OCI-LY1 (cell line): Measurements from ENCODE around the gene MYOF.
A peak's percentile ranks its signal among the peaks of the same experiment; 100 is the strongest.

Experiments
- H2AFZ ChIP-seq: fragments of 200-600 bp; sonication (generic), shearing (Covaris generic); 2 replicates; pipeline ENCODE4 v1.6.0; 2014; ENCODE audit warnings: antibody characterized with exemption, mild to moderate bottlenecking, low read length
- H3F3A ChIP-seq: fragments of 200-600 bp; sonication (generic), shearing (Covaris generic); 2 replicates; pipeline ENCODE4 v1.6.0; 2014; ENCODE audit warnings: mild to moderate bottlenecking, antibody characterized with exemption, low read length, moderate library complexity; ENCODE audit not compliant: insufficient read depth
- H3K27ac ChIP-seq: fragments of 200-600 bp; sonication (generic); 2 replicates; pipeline ENCODE4 v1.5.1; 2014; ENCODE audit warnings: low read length, mixed run types, mild to moderate bottlenecking, low read depth; ENCODE audit not compliant: poor library complexity, severe bottlenecking
- H3K27me3 ChIP-seq: fragments of 200-600 bp; sonication (generic); 2 replicates; pipeline ENCODE4 v1.6.0; 2014; ENCODE audit warnings: antibody characterized with exemption, mild to moderate bottlenecking, low read length, moderate library complexity; ENCODE audit not compliant: insufficient read depth
- H3K36me3 ChIP-seq: fragments of 200-600 bp; sonication (generic); 2 replicates; pipeline ENCODE4 v1.6.1; 2014; ENCODE audit warnings: mild to moderate bottlenecking, antibody characterized with exemption, low read length, moderate library complexity, mixed read lengths; ENCODE audit not compliant: insufficient read depth
- H3K4me1 ChIP-seq: fragments of 200-600 bp; sonication (generic); 2 replicates; pipeline ENCODE4 v1.5.1; 2014; ENCODE audit warnings: mild to moderate bottlenecking, low read length, moderate library complexity; ENCODE audit not compliant: insufficient read depth, severe bottlenecking
- H3K4me2 ChIP-seq: fragments of 200-600 bp; sonication (generic), shearing (Covaris generic); 2 replicates; pipeline ENCODE4 v1.6.1; 2014; ENCODE audit warnings: low read length
- H3K4me3 ChIP-seq: fragments of 200-600 bp; sonication (generic); 2 replicates; pipeline ENCODE4 v1.5.1; 2014; ENCODE audit warnings: low read length, low read depth, mild to moderate bottlenecking, mixed read lengths; ENCODE audit not compliant: poor library complexity, severe bottlenecking
- H3K79me2 ChIP-seq: fragments of 200-600 bp; shearing (Covaris generic); 2 replicates; pipeline ENCODE4 v1.6.1; 2016; ENCODE audit warnings: mixed run types, low read length, mixed read lengths; ENCODE audit not compliant: insufficient read depth
- H3K9ac ChIP-seq: fragments of 200-600 bp; sonication (generic), shearing (Covaris generic); 2 replicates; pipeline ENCODE4 v1.6.1; 2014; ENCODE audit warnings: mild to moderate bottlenecking, low read length, mixed read lengths
- H3K9me2 ChIP-seq: fragments of 200-600 bp; sonication (generic), shearing (Covaris generic); 2 replicates; pipeline ENCODE4 v1.6.1; 2014; ENCODE audit warnings: low read depth, mild to moderate bottlenecking, low read length, mixed read lengths
- H3K9me3 ChIP-seq: fragments of 200-600 bp; shearing (Covaris generic); 2 replicates; pipeline ENCODE4 v1.6.1; 2014; ENCODE audit warnings: low read length, mixed read lengths
- H4K20me1 ChIP-seq: fragments of 200-600 bp; sonication (generic), shearing (Covaris generic); 2 replicates; pipeline ENCODE4 v1.6.0; 2016; ENCODE audit warnings: mild to moderate bottlenecking, low read length; ENCODE audit not compliant: insufficient read depth
- EZH2 ChIP-seq: fragments of 200-600 bp; sonication (generic), shearing (Covaris generic); IDR thresholded peaks from 2 replicates; pipeline ENCODE4 v1.8.0; 2017; ENCODE audit warnings: borderline replicate concordance, mixed run types, mild to moderate bottlenecking, antibody characterized with exemption, low read length, moderate library complexity, mixed read lengths
- TF ChIP-seq, protein P1 (sequence below): fragments of 200-600 bp; sonication (generic), shearing (Covaris generic); IDR thresholded peaks from 2 replicates; pipeline ENCODE4 v1.5.1; 2017; ENCODE audit warnings: mild to moderate bottlenecking, antibody characterized with exemption, low read length, moderate library complexity, mixed read lengths

The MYOF gene, protein sequence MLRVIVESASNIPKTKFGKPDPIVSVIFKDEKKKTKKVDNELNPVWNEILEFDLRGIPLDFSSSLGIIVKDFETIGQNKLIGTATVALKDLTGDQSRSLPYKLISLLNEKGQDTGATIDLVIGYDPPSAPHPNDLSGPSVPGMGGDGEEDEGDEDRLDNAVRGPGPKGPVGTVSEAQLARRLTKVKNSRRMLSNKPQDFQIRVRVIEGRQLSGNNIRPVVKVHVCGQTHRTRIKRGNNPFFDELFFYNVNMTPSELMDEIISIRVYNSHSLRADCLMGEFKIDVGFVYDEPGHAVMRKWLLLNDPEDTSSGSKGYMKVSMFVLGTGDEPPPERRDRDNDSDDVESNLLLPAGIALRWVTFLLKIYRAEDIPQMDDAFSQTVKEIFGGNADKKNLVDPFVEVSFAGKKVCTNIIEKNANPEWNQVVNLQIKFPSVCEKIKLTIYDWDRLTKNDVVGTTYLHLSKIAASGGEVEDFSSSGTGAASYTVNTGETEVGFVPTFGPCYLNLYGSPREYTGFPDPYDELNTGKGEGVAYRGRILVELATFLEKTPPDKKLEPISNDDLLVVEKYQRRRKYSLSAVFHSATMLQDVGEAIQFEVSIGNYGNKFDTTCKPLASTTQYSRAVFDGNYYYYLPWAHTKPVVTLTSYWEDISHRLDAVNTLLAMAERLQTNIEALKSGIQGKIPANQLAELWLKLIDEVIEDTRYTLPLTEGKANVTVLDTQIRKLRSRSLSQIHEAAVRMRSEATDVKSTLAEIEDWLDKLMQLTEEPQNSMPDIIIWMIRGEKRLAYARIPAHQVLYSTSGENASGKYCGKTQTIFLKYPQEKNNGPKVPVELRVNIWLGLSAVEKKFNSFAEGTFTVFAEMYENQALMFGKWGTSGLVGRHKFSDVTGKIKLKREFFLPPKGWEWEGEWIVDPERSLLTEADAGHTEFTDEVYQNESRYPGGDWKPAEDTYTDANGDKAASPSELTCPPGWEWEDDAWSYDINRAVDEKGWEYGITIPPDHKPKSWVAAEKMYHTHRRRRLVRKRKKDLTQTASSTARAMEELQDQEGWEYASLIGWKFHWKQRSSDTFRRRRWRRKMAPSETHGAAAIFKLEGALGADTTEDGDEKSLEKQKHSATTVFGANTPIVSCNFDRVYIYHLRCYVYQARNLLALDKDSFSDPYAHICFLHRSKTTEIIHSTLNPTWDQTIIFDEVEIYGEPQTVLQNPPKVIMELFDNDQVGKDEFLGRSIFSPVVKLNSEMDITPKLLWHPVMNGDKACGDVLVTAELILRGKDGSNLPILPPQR (N-terminal part only)

DNA sequence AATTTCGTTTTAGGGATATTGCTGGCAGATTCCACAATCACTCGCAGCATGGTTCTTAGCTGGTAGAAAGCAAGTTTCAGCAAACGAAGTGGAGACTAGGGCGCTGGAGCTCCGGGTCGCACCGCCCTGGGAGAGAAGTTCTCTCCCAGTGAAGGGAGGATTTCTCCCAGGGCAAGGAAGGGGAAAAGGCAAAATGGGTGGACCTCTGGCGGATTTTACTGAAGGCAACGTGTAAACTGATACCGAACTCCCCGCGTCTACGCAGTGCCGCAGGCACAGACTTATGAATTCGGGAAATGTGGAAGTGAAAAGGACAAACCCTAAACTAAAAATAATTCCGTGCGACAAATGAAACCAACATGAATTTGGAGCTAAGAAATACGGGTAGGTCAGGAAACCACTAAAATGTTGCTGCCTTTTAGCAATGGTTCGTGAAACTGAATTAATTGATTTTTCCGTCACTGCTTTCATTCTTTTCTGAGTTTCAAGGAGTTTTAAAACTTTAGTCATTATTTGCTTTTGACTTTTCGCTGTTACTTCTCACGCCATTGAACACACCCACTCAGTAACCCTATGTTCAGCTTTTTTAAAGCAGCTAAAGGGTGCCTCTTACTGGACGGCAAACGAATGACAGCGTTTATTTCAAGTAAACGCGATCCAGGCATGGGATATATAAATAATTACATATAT is at the start of gene MYOF:
Gene MYOF (minus strand): TSS at position 190 of the 690 bp plus-strand sequence. CDS start 140 bp downstream, at position 50.
- H3K9me3 ChIP-seq: no peaks in the 10 kb centered on the region
- no peaks in the 10 kb centered on the region for H3F3A ChIP-seq
- no peaks in the 10 kb centered on the region for H3K79me2 ChIP-seq
- H3K9me2 ChIP-seq: no peaks in the 10 kb centered on the region
- H3K4me3 ChIP-seq: peak within 1 kb of the TSS; percentile 38
- no peak within 1 kb of the TSS for H3K27ac ChIP-seq
- H3K27me3 ChIP-seq: no peaks in the 10 kb centered on the region
- peak within 1 kb of the TSS; percentile 57 for H3K4me2 ChIP-seq
- no peak for TF ChIP-seq EZH2
- TF ChIP-seq, protein P1, sequence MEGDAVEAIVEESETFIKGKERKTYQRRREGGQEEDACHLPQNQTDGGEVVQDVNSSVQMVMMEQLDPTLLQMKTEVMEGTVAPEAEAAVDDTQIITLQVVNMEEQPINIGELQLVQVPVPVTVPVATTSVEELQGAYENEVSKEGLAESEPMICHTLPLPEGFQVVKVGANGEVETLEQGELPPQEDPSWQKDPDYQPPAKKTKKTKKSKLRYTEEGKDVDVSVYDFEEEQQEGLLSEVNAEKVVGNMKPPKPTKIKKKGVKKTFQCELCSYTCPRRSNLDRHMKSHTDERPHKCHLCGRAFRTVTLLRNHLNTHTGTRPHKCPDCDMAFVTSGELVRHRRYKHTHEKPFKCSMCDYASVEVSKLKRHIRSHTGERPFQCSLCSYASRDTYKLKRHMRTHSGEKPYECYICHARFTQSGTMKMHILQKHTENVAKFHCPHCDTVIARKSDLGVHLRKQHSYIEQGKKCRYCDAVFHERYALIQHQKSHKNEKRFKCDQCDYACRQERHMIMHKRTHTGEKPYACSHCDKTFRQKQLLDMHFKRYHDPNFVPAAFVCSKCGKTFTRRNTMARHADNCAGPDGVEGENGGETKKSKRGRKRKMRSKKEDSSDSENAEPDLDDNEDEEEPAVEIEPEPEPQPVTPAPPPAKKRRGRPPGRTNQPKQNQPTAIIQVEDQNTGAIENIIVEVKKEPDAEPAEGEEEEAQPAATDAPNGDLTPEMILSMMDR: no peak
- H4K20me1 ChIP-seq: no peaks in the 10 kb centered on the region
- no peak within 1 kb of the TSS for H3K9ac ChIP-seq
- H2AFZ ChIP-seq: no peak within 1 kb of the TSS
- H3K4me1 ChIP-seq: peaks cover 6% of the 10 kb centered on the region
- H3K36me3 ChIP-seq: no peaks in the 10 kb centered on the region

DNA sequence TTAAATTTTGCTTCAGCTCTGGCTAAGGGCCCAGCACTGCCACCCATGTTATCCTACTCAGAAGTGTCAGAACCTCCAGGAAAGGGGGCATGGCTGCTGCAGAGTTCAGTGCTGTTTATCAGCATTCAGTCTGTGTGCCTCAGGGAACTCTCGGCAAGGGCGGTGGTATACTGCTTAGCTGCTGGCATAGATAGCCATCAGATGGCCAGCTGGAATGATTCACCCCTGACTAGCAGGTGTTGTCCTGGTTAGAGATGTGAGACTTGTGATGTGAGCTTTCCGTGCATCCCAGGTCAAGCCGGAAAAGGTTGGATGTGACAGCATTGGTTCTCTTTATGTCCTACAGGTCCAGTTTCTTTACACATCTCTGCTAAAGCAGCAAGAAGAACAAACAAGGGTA is 36.4 kb upstream of the MYOF start:
- H3K4me1 ChIP-seq: no peaks in the 10 kb centered on the region
- no peaks in the 10 kb centered on the region for H3K9me2 ChIP-seq
- H3K27ac ChIP-seq: no peak overlapping the region
- H3F3A ChIP-seq: no peaks in the 10 kb centered on the region
- no peaks in the 10 kb centered on the region for H3K9me3 ChIP-seq
- H3K36me3 ChIP-seq: peaks cover 57% of the 10 kb centered on the region
- H3K9ac ChIP-seq: no peak overlapping the region
- H3K4me3 ChIP-seq: no peak overlapping the region
- H3K79me2 ChIP-seq: no peaks in the 10 kb centered on the region
- no peak overlapping the region for H3K4me2 ChIP-seq
- no peaks in the 10 kb centered on the region for H4K20me1 ChIP-seq
- H2AFZ ChIP-seq: no peak overlapping the region
- H3K27me3 ChIP-seq: no peaks in the 10 kb centered on the region
- no peak for TF ChIP-seq EZH2
- TF ChIP-seq, protein P1: no peak

DNA sequence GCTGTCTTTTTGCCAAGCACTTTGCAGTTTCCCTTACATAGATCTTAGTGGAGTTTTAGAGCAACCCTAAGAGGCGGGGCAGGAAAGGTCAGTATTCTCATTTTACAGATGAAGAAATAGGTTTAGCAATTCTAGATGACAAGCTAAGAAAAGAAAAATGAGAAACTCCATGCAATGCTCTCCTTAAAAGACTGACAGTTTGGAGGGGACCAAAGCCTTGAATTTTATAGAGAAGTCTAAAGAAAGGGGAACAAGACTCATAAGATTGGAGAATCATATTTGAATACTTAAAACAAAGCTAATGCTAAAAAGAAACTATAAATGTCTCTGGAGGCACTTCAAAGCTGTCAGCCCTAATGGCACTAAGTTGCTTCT is 33.9 kb upstream of the MYOF start:
- H3K9me3 ChIP-seq: no peaks in the 10 kb centered on the region
- no peaks in the 10 kb centered on the region for H4K20me1 ChIP-seq
- no peak overlapping the region for H2AFZ ChIP-seq
- TF ChIP-seq, protein P1: no peak
- no peak for TF ChIP-seq EZH2
- no peaks in the 10 kb centered on the region for H3F3A ChIP-seq
- no peaks in the 10 kb centered on the region for H3K27me3 ChIP-seq
- no peaks in the 10 kb centered on the region for H3K79me2 ChIP-seq
- H3K4me3 ChIP-seq: no peak overlapping the region
- H3K36me3 ChIP-seq: peaks cover 55% of the 10 kb centered on the region
- H3K9ac ChIP-seq: no peak overlapping the region
- H3K4me2 ChIP-seq: no peak overlapping the region
- no peak overlapping the region for H3K27ac ChIP-seq
- H3K4me1 ChIP-seq: no peaks in the 10 kb centered on the region
- H3K9me2 ChIP-seq: no peaks in the 10 kb centered on the region
